CD4-positive, alpha-beta memory T cell (primary cell): ENCODE measurements around the gene C11orf54. TPM values are rescaled to one million over a fixed set of nuclear protein-coding genes. Genes with fewer than 3 reads are reported as not detected.

ENCODE experiments used
- CTCF ChIA-PET: fragments of 350-600 bp; sonication (Branson Sonifier 250); formaldehyde crosslinking; loops from one replicate; lab custom pipeline; 2021; ENCODE audit warnings: inconsistent platforms; ENCODE audit not compliant: partially characterized antibody; lab: Charles Lee
- POLR2A ChIA-PET: fragments of 350-600 bp; sonication (Branson Sonifier 250); formaldehyde crosslinking; loops from one replicate; lab custom pipeline; 2021; ENCODE audit not compliant: partially characterized antibody; lab: Charles Lee
- DNase-seq, 5 donors: peaks; one replicate each; pipeline versions ENCODE4 v3.0.0 to v3.0.0-alpha.2; 2020 to 2022; ENCODE audit warnings: mixed read lengths in 1 of 5
- H3K27ac ChIP-seq: one replicate; pipeline ENCODE4 v1.7.0; 2013; ENCODE audit warnings: low read depth, low read length
- H3K27me3 ChIP-seq: 2 replicates; pipeline ENCODE4 v1.7.0; 2013; ENCODE audit warnings: mild to moderate bottlenecking, low read length, moderate library complexity; ENCODE audit not compliant: insufficient read depth
- H3K36me3 ChIP-seq: 2 replicates; pipeline ENCODE4 v1.7.0; 2013; ENCODE audit warnings: mild to moderate bottlenecking, low read length, moderate library complexity; ENCODE audit not compliant: insufficient read depth
- H3K4me1 ChIP-seq: 2 replicates; pipeline ENCODE4 v1.7.0; 2013; ENCODE audit warnings: mild to moderate bottlenecking, low read length, moderate library complexity; ENCODE audit not compliant: insufficient read depth
- H3K4me3 ChIP-seq, 2 donors: one replicate each; pipeline ENCODE4 v1.7.0; 2013; ENCODE audit warnings: low read length in 2 of 2, mild to moderate bottlenecking in 1 of 2
- H3K9me3 ChIP-seq, 2 donors: one replicate each; pipeline ENCODE4 v1.7.0; 2013; ENCODE audit warnings: low read length in 2 of 2, control low read depth in 1 of 2; ENCODE audit not compliant: control insufficient read depth in 1 of 2
- H3K27ac Mint-ChIP-seq, 7 donors: one replicate each; pipeline ENCODE4 v1.8.0; 2020 to 2021; ENCODE audit warnings: mixed read lengths in 7 of 7, mild to moderate bottlenecking in 6 of 7, inconsistent platforms in 3 of 7, moderate library complexity in 3 of 7
- H3K27me3 Mint-ChIP-seq, 2 donors: one replicate each; pipeline ENCODE4 v1.8.0; 2020 to 2021; ENCODE audit warnings: mixed read lengths in 2 of 2
- H3K36me3 Mint-ChIP-seq, 2 donors: one replicate each; pipeline ENCODE4 v1.8.0; 2020 to 2021; ENCODE audit warnings: mixed read lengths in 2 of 2, inconsistent platforms in 1 of 2, mild to moderate bottlenecking in 1 of 2
- H3K4me1 Mint-ChIP-seq, 4 donors: one replicate each; pipeline ENCODE4 v1.8.0; 2020 to 2021; ENCODE audit warnings: mixed read lengths in 4 of 4, mild to moderate bottlenecking in 1 of 4
- H3K4me3 Mint-ChIP-seq, 8 donors: one replicate each; pipeline ENCODE4 v1.8.0; 2020 to 2021; ENCODE audit warnings: mixed read lengths in 8 of 8, mild to moderate bottlenecking in 7 of 8, moderate library complexity in 6 of 8, inconsistent platforms in 3 of 8
- H3K9me3 Mint-ChIP-seq, 8 donors: one replicate each; pipeline ENCODE4 v1.8.0; 2020 to 2021; ENCODE audit warnings: mixed read lengths in 8 of 8, mild to moderate bottlenecking in 5 of 8, inconsistent platforms in 3 of 8, moderate library complexity in 1 of 8
- intact Hi-C: fragments of 100-400 bp; cut with micrococcal nuclease; formaldehyde crosslinking; loops from one replicate; pipeline ENCODE4 v1.15.1; 2023
- polyA plus RNA-seq, 2 donors: library from polyadenylated mRNA; unstranded; fragments of 300-500 nt; fragmentation: Illumina TruSeq; gene quantifications; one replicate each; pipeline ENCODE4 v1.2.3, GENCODE V29; 2021
- total RNA-seq, 2 experiments: library from RNA; stranded (reverse); gene quantifications; one replicate each; pipeline ENCODE4 v1.2.3, GENCODE V29; 2021

Gene C11orf54
- total RNA-seq (10 to 100 TPM; 31.2 to 36.4 TPM), polyA plus RNA-seq (10 to 100 TPM; 13.0 to 17.4 TPM)

DNA sequence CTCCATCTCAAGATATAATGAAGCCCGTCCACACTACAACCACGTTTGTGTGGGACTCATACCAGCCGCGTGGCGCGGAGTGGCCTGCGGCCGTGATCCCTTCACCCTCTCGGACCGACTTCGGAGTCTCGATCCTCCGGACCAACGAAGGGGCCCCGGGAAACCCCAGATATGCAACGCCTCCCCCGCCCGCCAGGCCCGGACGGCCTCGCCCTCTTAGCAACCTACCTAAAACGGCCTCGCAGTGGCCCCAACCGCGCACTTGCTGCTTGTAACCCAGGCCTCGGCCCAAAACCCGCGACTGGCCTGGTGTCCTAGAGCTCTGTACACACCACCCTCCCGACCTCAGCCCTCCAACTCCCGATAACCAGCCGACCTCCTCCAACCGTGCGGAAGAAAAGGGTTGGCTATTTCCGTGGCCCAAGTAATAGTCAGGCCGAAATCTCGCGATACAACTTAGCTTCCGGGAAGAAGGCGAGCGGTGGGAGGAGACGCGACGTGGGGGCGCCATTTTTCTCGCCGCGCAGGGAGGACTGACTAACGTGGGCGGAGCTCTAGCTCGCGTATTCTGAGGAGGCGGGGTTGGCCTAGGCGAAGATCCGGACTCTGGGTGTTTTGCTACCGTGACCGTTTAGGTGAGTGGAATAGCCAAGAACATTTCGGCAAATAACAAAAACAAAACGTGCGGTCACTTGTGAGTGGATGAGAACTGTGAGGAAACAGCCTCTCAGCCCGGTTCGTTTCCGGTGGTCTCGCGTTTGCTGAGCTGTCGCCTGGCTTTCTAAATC is at the start of gene C11orf54, which contains the start of gene TAF1D:
Gene C11orf54 (plus strand): TSS at position 579 of the 788 bp plus-strand sequence. CDS start 5,722 bp downstream, outside the sequence.
Gene TAF1D (minus strand): TSS at position 402 of the 788 bp plus-strand sequence. CDS start 2,191 bp downstream, outside the sequence.
- peak; percentile 96 to 98 (median 97) for DNase-seq
- H3K27me3 Mint-ChIP-seq, result no peaks in the 10 kb centered on the region
- Histone ChIP-seq H3K36me3 (peaks cover 23% of the 10 kb centered on the region), H3K27me3 (no peaks in the 10 kb centered on the region), H3K4me1 (peaks cover 51% of the 10 kb centered on the region), H3K27ac (peak within 1 kb of the TSS; percentile 93), H3K9me3 (no peaks in the 10 kb centered on the region), H3K4me3 (peak within 1 kb of the TSS; percentile 85 to 98)
- intact Hi-C loops, result loop anchor here (1.0 to 10.0 kb wide), 6 partner anchors 43 to 1344 kb away; partner anchors contain the start of genes ANKRD49, CEP295, ENDOD1 and MED17
- POLR2A ChIA-PET, result interaction anchor here (0.6 to 8.2 kb wide), 30 partner anchors 10 to 1558 kb away, joined by 3 to 180 read pairs (median 6); partner anchors contain the start of genes ANKRD49, CEP295, CWC15 and ENDOD1
- no peaks in the 10 kb centered on the region for H3K9me3 Mint-ChIP-seq
- CTCF ChIA-PET, result interaction anchor here (0.8 to 6.0 kb wide), 8 partner anchors 9 to 1413 kb away, joined by 3 to 60 read pairs (median 4); partner anchors contain the start of genes CEP295 and MED17
- peak within 1 kb of the TSS; percentile 98 to 100 (median 99) for H3K27ac Mint-ChIP-seq
- H3K4me1 Mint-ChIP-seq, result peaks cover 41 to 77% (median 57%) of the 10 kb centered on the region in 4 donors
- H3K4me3 Mint-ChIP-seq, result peak within 1 kb of the TSS; percentile 98 to 100 (median 100)
- H3K36me3 Mint-ChIP-seq, result peaks cover 38 to 54% of the 10 kb centered on the region in 2 donors

DNA sequence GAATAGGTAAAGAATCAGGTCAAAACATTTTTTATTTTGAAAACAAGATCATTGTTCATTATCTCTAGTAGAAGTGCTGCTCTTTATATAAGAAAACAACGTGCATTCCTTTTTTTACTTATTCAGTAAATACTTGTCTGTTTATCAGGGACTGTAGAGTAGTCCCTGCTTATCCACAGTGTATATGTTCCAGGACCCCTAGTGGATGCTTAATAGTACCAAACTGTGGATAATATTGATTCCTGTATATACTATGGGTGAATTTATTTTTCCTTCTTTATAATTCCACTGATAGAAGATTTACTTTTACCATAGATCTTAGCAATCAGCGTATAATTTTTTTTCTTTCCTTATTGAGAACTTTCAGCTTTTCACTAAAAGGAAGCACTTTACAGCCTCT is 47.4 kb upstream of the C11orf54 start:
- no peaks in the 10 kb centered on the region for H3K4me1 ChIP-seq
- intact Hi-C loops, result no loop called here
- Mint-ChIP-seq H3K27ac (peak overlapping the region in 1 of 7 donors; percentile 5), H3K27me3 (no peaks in the 10 kb centered on the region), H3K9me3 (no peaks in the 10 kb centered on the region), H3K36me3 (peaks cover 50 to 64% of the 10 kb centered on the region in 2 donors), H3K4me1 (peaks cover 0 to 2% (median under 1%) of the 10 kb centered on the region in 4 donors), H3K4me3 (no peak overlapping the region)
- ChIA-PET POLR2A (no interaction called here), CTCF (no interaction called here)
- no peak overlapping the region for H3K27ac ChIP-seq
- no peaks in the 10 kb centered on the region for H3K9me3 ChIP-seq
- H3K4me3 ChIP-seq, result no peak overlapping the region
- no peaks in the 10 kb centered on the region for H3K27me3 ChIP-seq
- peaks cover 46% of the 10 kb centered on the region for H3K36me3 ChIP-seq
- no peak for DNase-seq

DNA sequence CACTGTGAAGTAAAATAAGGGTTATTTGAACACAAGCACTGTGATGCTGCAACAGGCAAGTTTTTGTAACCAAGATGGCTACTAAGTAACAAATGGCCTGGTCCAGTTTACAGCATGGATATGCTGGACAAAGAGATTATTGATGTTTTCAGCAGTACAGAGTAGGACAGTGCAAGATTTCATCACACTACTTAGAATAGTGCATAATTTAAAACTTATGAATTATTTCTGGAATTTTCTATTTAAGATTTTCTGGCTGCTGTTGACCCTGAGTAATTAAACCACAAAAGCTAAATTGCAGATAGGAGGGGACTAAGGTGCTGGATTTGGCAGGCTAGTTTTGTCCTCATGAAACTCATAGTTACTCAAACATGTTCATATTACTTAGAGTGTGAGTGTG is 46.9 kb upstream of the C11orf54 start:
- Histone ChIP-seq H3K9me3 (no peaks in the 10 kb centered on the region), H3K4me3 (no peak overlapping the region), H3K27ac (no peak overlapping the region), H3K27me3 (no peaks in the 10 kb centered on the region), H3K36me3 (peaks cover 46% of the 10 kb centered on the region), H3K4me1 (no peaks in the 10 kb centered on the region)
- intact Hi-C loops, result no loop called here
- Mint-ChIP-seq H3K36me3 (peaks cover 53 to 64% of the 10 kb centered on the region in 2 donors), H3K27me3 (no peaks in the 10 kb centered on the region), H3K27ac (peak overlapping the region in 1 of 7 donors; percentile 57), H3K9me3 (no peaks in the 10 kb centered on the region), H3K4me1 (peaks cover 0 to 3% (median 2%) of the 10 kb centered on the region in 4 donors), H3K4me3 (no peak overlapping the region)
- ChIA-PET POLR2A (no interaction called here), CTCF (no interaction called here)
- no peak for DNase-seq

DNA sequence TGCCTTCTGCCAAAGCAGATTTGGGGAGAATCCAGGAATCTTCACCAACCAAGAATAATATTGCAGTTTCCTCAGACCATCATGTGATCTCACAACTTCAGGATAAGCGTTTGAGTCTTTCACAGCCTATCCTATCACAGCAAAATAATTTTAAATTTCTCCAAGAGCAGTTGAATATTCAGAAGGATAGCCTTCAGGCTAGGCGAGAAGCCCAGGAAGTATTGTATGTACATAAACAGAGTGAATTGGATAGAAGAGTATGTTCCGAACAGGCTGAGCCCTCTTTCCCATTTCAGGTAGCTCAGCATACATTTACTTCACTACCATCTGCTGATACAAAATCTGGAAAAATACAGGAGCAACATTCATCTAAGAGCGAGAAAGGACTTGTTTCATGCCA is 43.9 kb upstream of the C11orf54 start:
- Histone ChIP-seq H3K9me3 (no peaks in the 10 kb centered on the region), H3K27ac (no peak overlapping the region), H3K4me1 (no peaks in the 10 kb centered on the region), H3K4me3 (no peak overlapping the region), H3K36me3 (peaks cover 38% of the 10 kb centered on the region), H3K27me3 (no peaks in the 10 kb centered on the region)
- no peak for DNase-seq
- intact Hi-C loops, result no loop called here
- peaks cover 0 to 7% (median 1%) of the 10 kb centered on the region in 4 donors for H3K4me1 Mint-ChIP-seq
- no peak overlapping the region for H3K4me3 Mint-ChIP-seq
- H3K9me3 Mint-ChIP-seq, result no peaks in the 10 kb centered on the region
- ChIA-PET POLR2A (no interaction called here), CTCF (no interaction called here)
- H3K36me3 Mint-ChIP-seq, result peaks cover 59 to 68% of the 10 kb centered on the region in 2 donors
- H3K27me3 Mint-ChIP-seq, result no peaks in the 10 kb centered on the region
- no peak overlapping the region for H3K27ac Mint-ChIP-seq

DNA sequence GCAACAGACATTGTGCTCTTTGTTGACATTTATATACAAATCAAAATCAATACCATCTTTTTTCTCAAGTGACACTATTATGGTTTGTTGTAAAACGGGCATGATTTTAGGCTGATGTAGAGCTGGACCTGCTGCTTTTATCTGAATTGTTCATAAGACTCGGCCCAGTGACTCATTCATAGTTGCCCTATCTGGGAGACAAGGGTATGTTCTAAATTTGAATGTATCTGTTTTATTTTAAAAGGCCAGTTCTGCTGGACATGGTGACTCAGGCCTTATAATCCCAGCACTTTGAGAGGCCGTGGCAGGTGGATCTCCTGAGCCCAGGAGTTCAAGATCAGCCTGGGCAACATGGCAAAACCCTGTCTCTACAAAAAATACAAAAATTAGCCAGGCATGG is 40.6 kb upstream of the C11orf54 start:
- H3K9me3 Mint-ChIP-seq, result no peaks in the 10 kb centered on the region
- ChIA-PET POLR2A (no interaction called here), CTCF (no interaction called here)
- intact Hi-C loops, result no loop called here
- DNase-seq, result no peak
- Histone ChIP-seq H3K9me3 (no peaks in the 10 kb centered on the region), H3K4me3 (no peak overlapping the region), H3K27me3 (no peaks in the 10 kb centered on the region), H3K4me1 (no peaks in the 10 kb centered on the region), H3K36me3 (peaks cover 32% of the 10 kb centered on the region), H3K27ac (no peak overlapping the region)
- H3K36me3 Mint-ChIP-seq, result peaks cover 68 to 74% of the 10 kb centered on the region in 2 donors
- peaks cover 0 to 7% (median 1%) of the 10 kb centered on the region in 4 donors for H3K4me1 Mint-ChIP-seq
- H3K27me3 Mint-ChIP-seq, result no peaks in the 10 kb centered on the region
- H3K4me3 Mint-ChIP-seq, result no peak overlapping the region
- no peak overlapping the region for H3K27ac Mint-ChIP-seq

DNA sequence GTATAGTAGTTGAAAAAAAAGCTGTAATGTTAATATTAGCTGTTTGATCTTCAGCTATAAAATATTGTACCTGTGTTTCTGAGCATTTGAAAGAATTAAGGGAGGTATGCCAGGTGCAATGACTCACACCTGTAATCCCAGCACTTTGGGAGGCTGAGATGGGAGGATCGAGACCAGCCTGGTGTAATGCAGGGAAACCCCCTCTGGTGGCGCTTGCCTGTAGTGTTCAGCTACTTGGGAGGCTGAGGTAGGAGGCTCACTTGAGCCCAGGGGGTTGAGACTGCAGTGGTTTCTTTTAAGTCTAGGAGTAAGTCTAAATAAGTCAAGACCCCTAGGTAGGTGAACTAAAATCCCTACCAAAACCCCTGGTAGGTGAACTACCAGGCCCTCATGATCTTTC is 37.2 kb upstream of the C11orf54 start:
- Histone ChIP-seq H3K27me3 (no peaks in the 10 kb centered on the region), H3K4me3 (no peak overlapping the region), H3K27ac (no peak overlapping the region), H3K9me3 (no peaks in the 10 kb centered on the region), H3K36me3 (peaks cover 15% of the 10 kb centered on the region), H3K4me1 (no peaks in the 10 kb centered on the region)
- CTCF ChIA-PET, result interaction anchor here (0.6 kb wide), 1 partner anchor 52 kb away, joined by 3 read pairs; no protein-coding TSS in a partner anchor
- no peaks in the 10 kb centered on the region for H3K27me3 Mint-ChIP-seq
- H3K27ac Mint-ChIP-seq, result peak overlapping the region in 1 of 7 donors; percentile 20
- H3K4me1 Mint-ChIP-seq, result peaks cover 0 to 7% (median 1%) of the 10 kb centered on the region in 4 donors
- peaks cover 62 to 69% of the 10 kb centered on the region in 2 donors for H3K36me3 Mint-ChIP-seq
- POLR2A ChIA-PET, result interaction anchor here (0.8 kb wide), 1 partner anchor 80 kb away, joined by 3 read pairs; the partner anchor contains the start of gene MED17
- H3K9me3 Mint-ChIP-seq, result peaks cover 2 to 10% (median 4%) of the 10 kb centered on the region in 8 donors
- DNase-seq, result no peak
- H3K4me3 Mint-ChIP-seq, result no peak overlapping the region
- intact Hi-C loops, result no loop called here

DNA sequence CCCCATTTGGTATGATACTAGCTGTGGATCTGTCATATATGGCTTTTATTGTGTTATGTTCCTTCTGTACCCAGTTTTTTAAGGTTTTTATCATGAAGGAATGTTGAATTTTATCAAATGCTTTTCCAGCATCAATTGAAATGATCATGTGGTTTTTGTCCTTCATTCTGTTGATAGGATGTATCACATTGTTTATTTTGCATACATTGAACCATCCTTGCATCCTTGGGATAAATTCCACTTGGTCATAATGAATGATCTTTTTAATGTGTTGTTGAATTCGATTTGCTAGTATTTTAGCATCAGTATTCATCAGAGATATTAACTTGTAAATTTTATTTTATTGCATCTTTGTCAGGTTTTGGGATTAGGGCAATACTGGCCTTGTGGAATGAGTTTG is 31.2 kb upstream of the C11orf54 start:
- peaks cover 81 to 83% of the 10 kb centered on the region in 2 donors for H3K36me3 Mint-ChIP-seq
- Histone ChIP-seq H3K4me1 (no peaks in the 10 kb centered on the region), H3K4me3 (no peak overlapping the region), H3K27ac (no peak overlapping the region), H3K9me3 (peaks cover 0 to 11% of the 10 kb centered on the region in 2 donors), H3K36me3 (peaks cover 17% of the 10 kb centered on the region), H3K27me3 (no peaks in the 10 kb centered on the region)
- DNase-seq, result no peak
- H3K27me3 Mint-ChIP-seq, result no peaks in the 10 kb centered on the region
- no peak overlapping the region for H3K4me3 Mint-ChIP-seq
- H3K27ac Mint-ChIP-seq, result no peak overlapping the region
- ChIA-PET CTCF (no interaction called here), POLR2A (no interaction called here)
- peaks cover 0 to 9% (median 5%) of the 10 kb centered on the region in 4 donors for H3K4me1 Mint-ChIP-seq
- intact Hi-C loops, result no loop called here
- peaks cover 3 to 29% (median 26%) of the 10 kb centered on the region in 8 donors for H3K9me3 Mint-ChIP-seq
